IPS-18c (cell line): ENCODE results near the gene CEP89.
"Not testable (repeated sequence)": the region's sequence is repeated elsewhere in the genome, so short reads cannot be mapped to it uniquely, and the experiment has no call there.

Experiments used
- H3K4me3 ChIP-seq: 2 replicates; pipeline ENCODE4 v1.7.0; 2013; ENCODE audit warnings: low read depth, mild to moderate bottlenecking, low read length, moderate library complexity; ENCODE audit not compliant: insufficient read depth
- H3K9me3 ChIP-seq: one replicate; pipeline ENCODE4 v1.6.1; 2013; ENCODE audit warnings: mild to moderate bottlenecking, low read length, moderate library complexity; ENCODE audit not compliant: control insufficient read depth, insufficient read depth

CEP89 gene

DNA sequence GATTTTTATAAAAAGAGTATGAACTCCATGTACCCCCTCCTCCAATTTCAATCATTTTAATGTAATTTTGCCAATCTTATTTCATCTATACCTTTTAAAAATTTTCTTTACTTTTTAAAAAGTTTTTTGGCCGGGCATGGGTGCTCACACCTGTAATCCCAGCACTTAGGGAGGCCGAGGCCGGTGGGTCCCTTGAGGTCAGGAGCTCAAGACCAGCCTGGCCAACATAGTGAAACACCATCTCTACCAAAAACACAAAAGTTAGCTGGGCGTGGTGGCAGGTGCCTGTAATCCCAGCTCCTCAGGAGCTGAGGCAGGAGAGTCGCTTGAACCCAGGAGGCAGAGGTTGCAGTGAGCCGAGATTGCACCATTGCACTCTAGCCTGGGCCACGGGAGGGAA, 138.4 kb downstream of the CEP89 start:
- not testable (repeated sequence) for H3K9me3 ChIP-seq, H3K4me3 ChIP-seq

GRCh38 chr19:32832825-32833224, 138.9 kb downstream of the CEP89 start:
- H3K4me3 ChIP-seq, H3K9me3 ChIP-seq: not testable (repeated sequence)

GRCh38 chr19:32832094-32832493, 139.7 kb downstream of the CEP89 start:
- not testable (repeated sequence) for H3K9me3 ChIP-seq, H3K4me3 ChIP-seq

DNA sequence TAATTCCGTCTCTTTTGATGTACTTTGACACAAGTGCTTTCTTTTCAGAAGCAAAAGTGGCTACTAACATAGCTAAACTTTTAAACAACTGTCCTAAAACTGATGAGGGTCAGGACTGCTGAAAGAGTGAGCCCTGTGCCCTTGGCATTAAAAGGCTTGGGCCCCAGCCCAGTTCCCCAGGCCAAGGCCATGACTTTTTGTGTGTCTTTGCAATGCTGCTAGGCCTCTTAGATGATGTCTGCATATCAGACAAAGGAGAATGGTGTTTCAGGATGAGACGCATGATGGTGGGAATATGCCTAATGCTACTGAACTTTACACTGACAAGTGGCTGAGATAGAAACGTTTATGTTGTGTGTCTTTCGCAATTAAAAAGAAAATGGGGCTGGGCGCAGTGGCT, 140.1 kb downstream of the CEP89 start:
- no peak overlapping the region for H3K4me3 ChIP-seq

GRCh38 chr19:32830231-32831014, 141.3 kb downstream of the CEP89 start:
- Histone ChIP-seq H3K9me3 (no peaks in the 10 kb centered on the region), H3K4me3 (no peak overlapping the region)

More for the DNA sequence above, 140.1 kb downstream of the CEP89 start:
- H3K9me3 ChIP-seq = no peaks in the 10 kb centered on the region

DNA sequence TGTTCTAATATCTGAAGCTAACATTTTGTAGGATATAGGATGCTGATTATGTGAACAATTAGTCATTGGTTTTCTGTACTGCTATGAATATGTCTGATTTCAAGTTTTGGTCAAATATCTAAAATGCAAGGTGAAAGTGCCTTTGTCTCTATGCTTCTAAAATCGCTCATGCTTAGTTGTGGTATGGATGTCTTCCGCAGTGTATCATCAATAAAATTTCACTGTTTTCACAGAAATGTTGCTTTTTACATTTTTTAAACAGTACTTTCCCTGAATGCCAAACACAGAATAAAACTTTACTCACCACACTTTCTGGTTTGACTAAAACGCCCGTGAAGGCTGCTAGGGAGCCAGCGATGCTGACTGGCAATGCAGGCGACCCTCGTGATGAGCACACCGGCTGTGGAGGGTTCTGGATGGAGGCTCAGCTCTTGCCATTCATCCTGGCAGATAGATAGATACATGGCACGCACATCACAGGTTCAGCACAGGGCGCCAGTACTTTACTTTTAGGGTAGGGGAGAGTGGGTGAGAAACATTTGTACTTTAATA, 142.3 kb downstream of the CEP89 start:
- Histone ChIP-seq H3K9me3 (no peaks in the 10 kb centered on the region), H3K4me3 (no peak overlapping the region)

- H3K4me3 ChIP-seq = no peak overlapping the region
- H3K9me3 ChIP-seq = no peaks in the 10 kb centered on the region
Measured at GRCh38 chr19:32828643-32829344, 143.0 kb downstream of the CEP89 start.

DNA sequence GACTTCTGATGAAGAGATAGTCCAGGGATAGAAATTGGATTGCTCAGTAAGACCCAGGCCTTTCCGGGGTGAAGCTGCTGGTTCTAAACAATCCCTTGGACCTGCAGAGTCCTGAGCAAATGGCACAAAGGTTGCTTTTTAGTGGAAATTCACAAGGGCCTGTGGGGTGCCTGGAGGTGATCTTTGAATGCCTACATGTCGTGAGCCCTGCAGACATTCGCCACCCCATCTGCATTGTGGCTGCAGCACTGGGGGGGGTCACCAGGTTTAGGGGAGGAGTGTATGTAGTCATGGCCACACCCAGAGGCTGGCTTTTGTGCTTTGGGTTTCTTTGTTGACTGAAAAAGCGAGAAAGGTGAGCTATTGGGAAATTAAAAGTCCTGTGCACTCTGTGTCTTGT, 143.6 kb downstream of the CEP89 start:
- no peaks in the 10 kb centered on the region for H3K9me3 ChIP-seq
- H3K4me3 ChIP-seq = no peak overlapping the region
